Activated T-cell treated with anti-CD3 and anti-CD28 coated beads, Interleukin-2, amount 50 U/mL, for 72 hours (primary cell): ENCODE results near the gene PPP1R12C. TPM values are rescaled to one million over a fixed set of nuclear protein-coding genes. Genes with fewer than 3 reads are reported as not detected.
A peak's percentile ranks its signal among the peaks of the same experiment; 100 is the strongest.
"Not testable (repeated sequence)": the region's sequence is repeated elsewhere in the genome, so short reads cannot be mapped to it uniquely, and the experiment has no call there.

Experiments used
- ATAC-seq, 2 donors: fragments of 150-1000 bp; cut with Tn5 transposase; replicated peaks in 1 of 2; 2 replicates each; pipeline ENCODE4 v1.10.0; 2021; ENCODE audit warnings: moderate library complexity in 2 of 2, mild to moderate bottlenecking in 1 of 2
- DNase-seq, 2 donors: peaks; one replicate each; pipeline ENCODE4 v3.0.0; 2021 to 2022; ENCODE audit warnings: mixed read lengths in 1 of 2
- H3K27ac Mint-ChIP-seq: one replicate; pipeline ENCODE4 v1.8.0; 2022; ENCODE audit warnings: mild to moderate bottlenecking, moderate library complexity, mixed read lengths
- H3K27me3 Mint-ChIP-seq: one replicate; pipeline ENCODE4 v1.8.0; 2022; ENCODE audit warnings: low read depth, mixed read lengths
- H3K36me3 Mint-ChIP-seq, 2 donors: one replicate each; pipeline ENCODE4 v1.8.0; 2022; ENCODE audit warnings: mixed read lengths in 2 of 2, mild to moderate bottlenecking in 1 of 2; ENCODE audit not compliant: insufficient read depth in 2 of 2
- H3K4me1 Mint-ChIP-seq: one replicate; pipeline ENCODE4 v1.8.0; 2022; ENCODE audit warnings: low read depth, mixed read lengths
- H3K4me3 Mint-ChIP-seq, 2 donors: one replicate each; pipeline ENCODE4 v1.8.0; 2022; ENCODE audit warnings: mild to moderate bottlenecking in 2 of 2, mixed read lengths in 2 of 2, moderate library complexity in 2 of 2
- H3K9me3 Mint-ChIP-seq, 2 donors: one replicate each; pipeline ENCODE4 v1.8.0; 2022; ENCODE audit warnings: mixed read lengths in 2 of 2
- total RNA-seq, 2 donors: library from RNA; stranded (reverse); gene quantifications; one replicate each; pipeline ENCODE4 v1.2.3, GENCODE V29; 2022

The PPP1R12C gene
- total RNA-seq, 2 donors from 2014 or later = 65.7 to 71.6 TPM

- not testable (repeated sequence) for H3K36me3 Mint-ChIP-seq, H3K27ac Mint-ChIP-seq, DNase-seq, ATAC-seq, H3K9me3 Mint-ChIP-seq
- H3K4me1 Mint-ChIP-seq = peaks cover 29% of the 10 kb centered on the region
- peak overlapping the region in 1 of 2 donors; percentile 74 for H3K4me3 Mint-ChIP-seq
- H3K27me3 Mint-ChIP-seq = peaks cover 35% of the 10 kb centered on the region
Observed at GRCh38 chr19:55155784-55156183, 38.3 kb upstream of the PPP1R12C start.

DNA sequence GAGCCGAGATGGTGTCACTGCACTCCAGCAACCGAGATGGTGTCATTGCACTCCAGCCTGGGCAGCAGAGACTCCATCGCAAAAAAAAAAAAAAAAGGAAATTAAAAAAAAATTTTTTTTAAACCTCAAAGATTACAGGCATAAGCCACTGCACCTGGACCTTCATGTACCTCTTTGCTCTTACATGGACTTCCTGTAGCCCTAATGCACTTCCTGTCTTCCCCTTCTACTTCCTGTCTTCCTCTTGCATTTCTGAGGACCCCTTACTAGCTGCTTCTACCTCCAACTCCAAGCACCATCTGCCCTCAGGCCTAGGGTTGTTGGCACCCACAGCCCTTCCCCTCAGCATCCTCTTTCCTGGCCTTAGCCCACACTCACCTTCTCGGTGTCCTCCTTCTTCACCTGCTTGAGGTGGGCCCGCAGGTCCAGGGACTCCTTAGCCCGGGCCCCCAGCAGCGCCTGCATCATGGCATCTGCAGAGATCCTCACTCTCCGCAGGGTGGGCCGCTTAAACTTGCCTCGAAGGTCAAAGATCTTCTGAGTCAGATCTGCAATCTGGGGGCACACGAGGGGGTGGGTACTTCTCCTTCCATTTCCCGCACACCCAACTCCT is 36.3 kb upstream of the PPP1R12C start:
- Mint-ChIP-seq H3K9me3 (peaks cover 6 to 9% of the 10 kb centered on the region in 2 donors), H3K36me3 (peaks cover 8 to 9% of the 10 kb centered on the region in 2 donors), H3K27ac (no peak overlapping the region), H3K4me1 (peaks cover 21% of the 10 kb centered on the region), H3K4me3 (no peak overlapping the region), H3K27me3 (peaks cover 26% of the 10 kb centered on the region)
- ATAC-seq = no peak
- DNase-seq = no peak

GRCh38 chr19:55152017-55152416 is 34.6 kb upstream of the PPP1R12C start:
- ATAC-seq (no peak), DNase-seq (no peak)
- Mint-ChIP-seq H3K27me3 (peaks cover 22% of the 10 kb centered on the region), H3K9me3 (peaks cover 6 to 9% of the 10 kb centered on the region in 2 donors), H3K4me3 (no peak overlapping the region), H3K4me1 (peaks cover 21% of the 10 kb centered on the region), H3K36me3 (peaks cover 8 to 9% of the 10 kb centered on the region in 2 donors), H3K27ac (peak overlapping the region; percentile 19)

- Mint-ChIP-seq H3K4me1 (peaks cover 17% of the 10 kb centered on the region), H3K36me3 (peaks cover 8 to 9% of the 10 kb centered on the region in 2 donors), H3K9me3 (peaks cover 6 to 9% of the 10 kb centered on the region in 2 donors), H3K4me3 (no peak within 1 kb of the TSS), H3K27ac (no peak within 1 kb of the TSS), H3K27me3 (peaks cover 34% of the 10 kb centered on the region)
- ATAC-seq = no peak
- DNase-seq = no peak
Observed at GRCh38 chr19:55149078-55150003, 31.9 kb upstream of the PPP1R12C start, which contains the start of gene TNNT1. TNNT1 (minus strand) TSS chr19:55149206; CDS start chr19:55147157, 2,049 bp downstream.

DNA sequence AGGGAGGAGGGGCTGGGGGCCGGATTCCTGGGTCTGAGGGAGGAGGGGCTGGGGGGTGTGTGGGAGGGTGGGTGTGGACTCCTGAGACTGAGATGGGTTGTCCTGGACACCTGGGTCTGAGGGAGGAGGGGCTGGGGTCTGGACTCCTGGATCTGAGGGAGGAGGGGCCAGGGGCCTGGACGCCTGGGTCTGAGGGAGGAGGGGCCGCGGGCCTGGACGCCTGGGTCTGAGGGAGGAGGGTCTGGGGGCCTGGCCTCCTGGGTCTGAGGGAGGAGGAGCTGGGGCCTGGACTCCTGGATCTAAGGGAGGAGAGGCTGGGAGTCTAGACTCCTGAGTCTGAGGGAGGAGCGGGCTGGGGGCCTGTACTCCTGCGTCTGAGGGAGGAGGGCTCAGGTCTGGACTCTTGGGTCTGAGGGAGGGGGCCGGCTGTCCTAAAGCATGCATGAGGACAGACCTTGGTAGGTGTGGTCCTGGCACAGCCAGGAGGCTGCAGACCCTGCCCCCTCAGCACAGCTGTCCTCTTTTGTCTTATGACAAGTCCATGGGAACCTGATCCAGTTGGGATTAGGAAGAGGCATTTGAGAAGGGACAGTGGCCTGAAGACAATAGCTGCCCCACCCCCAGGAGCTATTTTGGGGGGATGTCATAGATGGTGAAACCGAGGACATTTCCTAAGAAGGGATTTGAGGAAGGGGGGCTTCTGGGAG is 30.3 kb upstream of the PPP1R12C start:
- peaks cover 45% of the 10 kb centered on the region for H3K27me3 Mint-ChIP-seq
- peaks cover 12% of the 10 kb centered on the region for H3K4me1 Mint-ChIP-seq
- H3K36me3 Mint-ChIP-seq = peaks cover 6 to 7% of the 10 kb centered on the region in 2 donors
- H3K4me3 Mint-ChIP-seq = no peak overlapping the region
- DNase-seq (no peak), ATAC-seq (no peak)
- H3K27ac Mint-ChIP-seq = no peak overlapping the region
- peaks cover 6 to 7% of the 10 kb centered on the region in 2 donors for H3K9me3 Mint-ChIP-seq

- Mint-ChIP-seq H3K27ac (no peak overlapping the region), H3K4me1 (peaks cover 6% of the 10 kb centered on the region), H3K9me3 (peaks cover under 1 to 1% of the 10 kb centered on the region in 2 donors), H3K36me3 (peaks cover under 1% of the 10 kb centered on the region in 2 donors), H3K4me3 (peak overlapping the region in 1 of 2 donors; percentile 44), H3K27me3 (peaks cover 45% of the 10 kb centered on the region)
- DNase-seq (no peak), ATAC-seq (peak in 1 of 2 donors; percentile 36)
Observed at GRCh38 chr19:55146705-55147273, 29.4 kb upstream of the PPP1R12C start.

DNA sequence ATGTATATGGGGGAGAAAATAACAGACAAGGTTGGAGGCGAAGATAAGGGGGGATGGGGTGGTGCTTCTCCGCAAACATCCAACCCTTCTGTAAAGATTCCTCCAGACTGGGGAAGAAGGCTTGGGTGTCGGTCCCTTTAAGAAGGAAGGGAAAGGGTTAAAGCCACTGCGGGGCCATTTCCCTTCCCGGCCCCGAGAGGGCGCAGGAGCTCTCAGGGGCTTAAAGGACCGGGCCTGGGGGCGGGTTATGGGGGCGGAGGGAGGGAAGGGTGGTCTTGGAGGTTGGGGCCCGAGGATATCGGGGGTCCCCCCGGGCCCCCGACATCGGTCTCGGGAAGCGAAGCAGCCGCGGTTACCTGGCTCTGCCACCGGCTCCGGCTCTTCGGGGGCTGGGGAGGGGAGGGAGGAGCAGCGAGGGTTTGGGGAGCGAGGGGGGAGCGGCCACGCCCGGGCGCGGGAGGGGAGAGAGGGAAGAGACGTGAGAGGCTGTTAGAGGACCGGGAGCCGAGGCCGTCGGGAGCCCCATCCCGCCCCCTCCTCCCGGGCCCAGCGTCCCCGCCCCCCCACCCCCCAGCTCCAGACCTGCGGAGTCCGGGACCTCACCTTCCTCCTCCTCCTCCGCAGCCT is 28.8 kb upstream of the PPP1R12C start:
- peaks cover 2% of the 10 kb centered on the region for H3K4me1 Mint-ChIP-seq
- DNase-seq (peak; percentile 42 to 44), ATAC-seq (peak; percentile 30 to 40)
- H3K36me3 Mint-ChIP-seq = no peaks in the 10 kb centered on the region
- H3K27me3 Mint-ChIP-seq = peaks cover 45% of the 10 kb centered on the region
- H3K9me3 Mint-ChIP-seq = no peaks in the 10 kb centered on the region
- H3K27ac Mint-ChIP-seq = no peak overlapping the region
- H3K4me3 Mint-ChIP-seq = peak overlapping the region in 1 of 2 donors; percentile 52

DNA sequence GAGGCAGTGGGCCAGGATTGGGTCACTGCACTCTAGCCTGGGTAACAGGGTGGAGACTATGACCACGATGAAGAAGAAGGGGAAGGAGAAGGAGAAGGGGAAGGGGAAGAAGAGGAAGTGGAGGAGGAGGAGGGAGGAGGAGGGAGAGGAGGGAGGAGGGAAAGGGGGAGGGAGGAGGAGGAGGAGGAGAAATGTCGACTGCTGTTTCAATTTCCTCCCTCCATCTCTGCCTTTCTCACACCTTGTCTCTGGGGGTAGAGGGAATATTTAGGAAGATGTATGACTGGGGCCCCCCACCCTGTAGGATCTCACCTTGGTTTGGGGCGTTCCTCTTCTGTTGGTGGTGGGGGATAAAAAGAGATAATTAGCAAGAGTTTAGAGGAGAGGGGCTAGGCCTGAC is 27.8 kb upstream of the PPP1R12C start:
- H3K4me3 Mint-ChIP-seq = no peak overlapping the region
- peaks cover 5% of the 10 kb centered on the region for H3K4me1 Mint-ChIP-seq
- no peaks in the 10 kb centered on the region for H3K36me3 Mint-ChIP-seq
- peaks cover 45% of the 10 kb centered on the region for H3K27me3 Mint-ChIP-seq
- H3K9me3 Mint-ChIP-seq = no peaks in the 10 kb centered on the region
- no peak overlapping the region for H3K27ac Mint-ChIP-seq
- DNase-seq (no peak), ATAC-seq (no peak)

DNA sequence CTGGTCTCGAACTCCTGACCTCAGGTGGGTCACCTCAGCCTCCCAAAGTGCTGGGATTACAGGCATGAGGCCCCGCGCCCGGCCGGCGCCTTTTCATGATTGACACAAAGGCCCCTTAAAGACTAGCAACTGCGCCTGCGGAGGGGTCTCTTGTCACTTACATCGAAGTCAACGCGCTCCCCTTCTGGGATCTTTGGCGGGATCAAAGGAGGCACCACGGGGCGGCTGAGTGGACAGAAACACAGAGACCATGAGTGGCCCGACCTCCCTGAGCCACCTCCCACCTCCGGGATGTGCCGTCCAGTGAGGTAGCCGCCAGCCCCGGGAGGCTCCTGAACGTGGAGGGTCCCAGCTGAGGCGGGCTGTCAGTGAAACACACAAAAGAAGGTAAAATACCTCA is 24.3 kb upstream of the PPP1R12C start:
- H3K36me3 Mint-ChIP-seq = no peaks in the 10 kb centered on the region
- no peak for ATAC-seq
- H3K4me3 Mint-ChIP-seq = no peak overlapping the region
- no peaks in the 10 kb centered on the region for H3K9me3 Mint-ChIP-seq
- H3K27ac Mint-ChIP-seq = no peak overlapping the region
- peaks cover 29% of the 10 kb centered on the region for H3K27me3 Mint-ChIP-seq
- H3K4me1 Mint-ChIP-seq = peaks cover 5% of the 10 kb centered on the region
- DNase-seq = no peak

DNA sequence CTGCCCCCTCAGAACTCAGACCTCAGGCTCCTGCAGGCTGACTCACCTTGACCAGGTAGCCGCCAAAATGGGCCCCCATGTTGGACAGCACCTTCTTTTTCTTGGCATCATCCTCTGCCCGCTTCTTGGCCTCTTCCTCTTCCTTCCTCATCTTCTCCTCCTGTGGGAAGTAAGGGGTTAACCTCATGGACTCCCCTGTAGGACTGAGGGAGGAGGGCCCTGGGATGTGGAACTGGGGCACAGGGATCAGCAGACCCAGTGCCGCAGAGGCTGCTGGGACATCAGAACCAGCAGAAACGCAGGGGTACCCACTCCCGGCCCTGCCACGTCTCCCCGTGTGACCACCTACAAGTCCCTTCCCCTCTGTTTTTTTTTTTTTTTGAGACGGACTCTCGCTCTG is 20.5 kb upstream of the PPP1R12C start:
- no peak overlapping the region for H3K27ac Mint-ChIP-seq
- peaks cover 5% of the 10 kb centered on the region for H3K4me1 Mint-ChIP-seq

DNA sequence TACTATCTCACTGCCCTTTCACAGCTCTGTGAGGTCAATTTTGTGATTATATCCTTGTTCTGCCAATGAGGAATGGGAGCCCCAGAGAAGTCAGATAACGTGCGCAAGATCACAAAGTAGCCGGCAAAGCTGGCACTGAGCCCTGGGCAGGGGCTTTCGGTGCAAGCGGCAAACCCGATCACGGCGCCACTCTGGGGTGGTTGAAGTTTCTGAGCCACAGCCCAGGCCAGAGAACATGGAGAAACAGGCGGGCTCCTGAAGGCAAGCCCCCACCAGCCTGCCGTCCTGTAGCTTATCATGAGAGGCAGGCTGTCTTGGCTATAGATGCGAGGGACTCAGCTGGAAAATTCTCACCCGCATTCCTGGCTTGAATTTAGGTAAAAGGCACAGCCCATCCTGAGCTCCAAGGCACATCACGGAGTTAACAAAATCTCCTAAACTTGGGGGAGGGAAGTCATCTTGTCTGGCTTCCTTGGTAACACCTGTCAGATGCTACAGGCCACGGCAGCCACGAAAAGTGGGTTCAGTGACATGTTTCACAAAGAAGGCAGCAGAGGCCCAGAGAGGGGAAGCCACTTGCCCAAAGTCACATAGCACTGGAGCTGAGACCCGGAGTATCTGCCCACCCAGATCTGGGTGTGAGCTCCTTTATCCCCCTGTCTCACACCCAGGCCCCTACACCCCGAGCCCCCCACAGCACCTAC is 19.1 kb upstream of the PPP1R12C start:
- Mint-ChIP-seq H3K4me3 (no peak overlapping the region), H3K36me3 (no peaks in the 10 kb centered on the region), H3K27ac (no peak overlapping the region), H3K27me3 (peaks cover 16% of the 10 kb centered on the region), H3K9me3 (no peaks in the 10 kb centered on the region), H3K4me1 (peaks cover 5% of the 10 kb centered on the region)
- DNase-seq (no peak), ATAC-seq (no peak)

More for the DNA sequence above, 20.5 kb upstream of the PPP1R12C start:
- no peaks in the 10 kb centered on the region for H3K36me3 Mint-ChIP-seq
- DNase-seq (no peak), ATAC-seq (no peak)
- no peaks in the 10 kb centered on the region for H3K9me3 Mint-ChIP-seq
- no peak overlapping the region for H3K4me3 Mint-ChIP-seq
- H3K27me3 Mint-ChIP-seq = peaks cover 9% of the 10 kb centered on the region

DNA sequence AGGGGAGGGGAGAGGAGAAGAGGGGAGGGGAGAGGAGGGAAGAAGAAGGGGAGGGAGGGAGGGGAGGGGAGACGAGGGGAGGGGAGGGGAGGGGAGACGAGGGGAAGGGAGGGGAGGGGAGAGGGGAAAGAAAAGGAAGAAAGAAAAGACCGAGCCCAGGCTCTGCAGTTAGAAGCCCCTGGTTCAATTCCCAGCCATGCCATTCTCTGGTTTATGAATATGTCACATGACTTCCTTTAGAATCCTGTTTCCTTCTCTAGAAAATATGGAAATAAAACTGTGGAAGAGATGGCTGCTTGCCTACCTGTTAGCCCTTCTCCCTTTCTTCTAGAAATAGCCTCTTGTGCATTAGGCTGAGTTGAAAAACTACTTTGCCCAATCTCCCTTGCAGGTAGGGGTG is 17.3 kb upstream of the PPP1R12C start:
- no peak overlapping the region for H3K27ac Mint-ChIP-seq
- peaks cover 27% of the 10 kb centered on the region for H3K27me3 Mint-ChIP-seq
- ATAC-seq (no peak), DNase-seq (no peak)
- no peaks in the 10 kb centered on the region for H3K4me1 Mint-ChIP-seq
- no peaks in the 10 kb centered on the region for H3K36me3 Mint-ChIP-seq
- no peaks in the 10 kb centered on the region for H3K9me3 Mint-ChIP-seq
- H3K4me3 Mint-ChIP-seq = no peak overlapping the region
